Measurements from ENCODE around the gene ZNF574.
"Not testable (repeated sequence)": the region's sequence is repeated elsewhere in the genome, so short reads cannot be mapped to it uniquely, and the experiment has no call there.

Gene ZNF574

GRCh38 chr19:42075616-42076379, at the start of gene ZNF574:
Gene ZNF574 (plus strand): TSS chr19:42076166. CDS start chr19:42078607, 2,441 bp downstream.
- DNase-seq = peak; percentile 98

GRCh38 chr19:42028304-42029216, 47.4 kb upstream of the ZNF574 start:
- DNase-seq = peak; percentile 22

- no peak for DNase-seq
These were observed 45.1 kb upstream of the ZNF574 start for GRCh38 chr19:42030645-42031440.

GRCh38 chr19:42032431-42032830, 43.5 kb upstream of the ZNF574 start:
- no peak for DNase-seq

- no peak for DNase-seq
These were observed 42.6 kb upstream of the ZNF574 start for GRCh38 chr19:42033413-42033812.

- peak; percentile 64 for DNase-seq
These were observed 41.1 kb upstream of the ZNF574 start for GRCh38 chr19:42034640-42035391.

GRCh38 chr19:42037649-42038048, 38.3 kb upstream of the ZNF574 start:
- DNase-seq = no peak

GRCh38 chr19:42038666-42039065, 37.3 kb upstream of the ZNF574 start:
- no peak for DNase-seq

- DNase-seq = no peak
These were observed 35.9 kb upstream of the ZNF574 start for GRCh38 chr19:42040031-42040430.

- DNase-seq = not testable (repeated sequence)
These were observed 35.5 kb upstream of the ZNF574 start for GRCh38 chr19:42040491-42040890.

- DNase-seq = no peak
These were observed 33.4 kb upstream of the ZNF574 start for GRCh38 chr19:42042455-42043170.

GRCh38 chr19:42045575-42045974, 30.4 kb upstream of the ZNF574 start:
- DNase-seq = no peak

GRCh38 chr19:42048992-42049391, 27.0 kb upstream of the ZNF574 start:
- DNase-seq = no peak

GRCh38 chr19:42051166-42052115, 24.5 kb upstream of the ZNF574 start:
- DNase-seq = no peak

- no peak for DNase-seq
These were observed 23.6 kb upstream of the ZNF574 start for GRCh38 chr19:42052241-42052863.

- no peak for DNase-seq
These were observed 22.7 kb upstream of the ZNF574 start for GRCh38 chr19:42053037-42053935.

- DNase-seq = no peak
These were observed 21.8 kb upstream of the ZNF574 start for GRCh38 chr19:42054205-42054604.

- DNase-seq = no peak
These were observed 18.1 kb upstream of the ZNF574 start for GRCh38 chr19:42057846-42058245.

- no peak for DNase-seq
These were observed 16.8 kb upstream of the ZNF574 start for GRCh38 chr19:42059196-42059595.

Data from activated naive CD4-positive, alpha-beta T cell treated with anti-CD3 and anti-CD28 coated beads, Interleukin-2, amount 50 U/mL, for 16 hours (primary cell).